MM.1S (cell line): ENCODE data around the gene NPR3.

Experiments
- DNase-seq: peaks from one replicate; pipeline ENCODE4 v3.0.0-alpha.2; 2015
- H2AFZ ChIP-seq: fragments of 300-600 bp; sonication (generic); 2 replicates; pipeline ENCODE4 v1.6.0; 2016; ENCODE audit warnings: antibody characterized with exemption, low read length
- H3F3A ChIP-seq: fragments of 300-600 bp; sonication (generic); 2 replicates; pipeline ENCODE4 v1.6.1; 2016; ENCODE audit warnings: mild to moderate bottlenecking, antibody characterized with exemption, low read length, moderate library complexity, mixed read lengths; ENCODE audit not compliant: insufficient read depth
- H3K27ac ChIP-seq: fragments of 300-600 bp; sonication (generic); 2 replicates; pipeline ENCODE4 v1.5.1; 2016; ENCODE audit warnings: mild to moderate bottlenecking, low read length
- H3K27me3 ChIP-seq: fragments of 300-600 bp; sonication (generic); replicated peaks from 2 replicates; pipeline ENCODE4 v1.6.0; 2016; ENCODE audit warnings: low read length; ENCODE audit not compliant: insufficient read depth
- H3K36me3 ChIP-seq: fragments of 300-600 bp; sonication (generic); replicated peaks from 2 replicates; pipeline ENCODE4 v1.6.1; 2016; ENCODE audit warnings: mild to moderate bottlenecking, low read length, mixed read lengths; ENCODE audit not compliant: insufficient read depth
- H3K4me1 ChIP-seq: fragments of 300-600 bp; sonication (generic); 2 replicates; pipeline ENCODE4 v1.6.1; 2016; ENCODE audit warnings: low read length, mixed read lengths
- H3K4me2 ChIP-seq: fragments of 300-600 bp; sonication (generic); 2 replicates; pipeline ENCODE4 v1.6.0; 2016; ENCODE audit warnings: low read depth, low read length
- H3K4me3 ChIP-seq: fragments of 300-600 bp; sonication (generic); 2 replicates; pipeline ENCODE4 v1.5.1; 2016; ENCODE audit warnings: low read length, mixed read lengths
- H3K79me2 ChIP-seq: fragments of 300-600 bp; sonication (generic); 2 replicates; pipeline ENCODE4 v1.6.1; 2016; ENCODE audit warnings: mixed run types, low read length, mixed read lengths
- H3K9ac ChIP-seq: fragments of 300-600 bp; sonication (generic); 2 replicates; pipeline ENCODE4 v1.6.1; 2016; ENCODE audit warnings: low read length, mixed read lengths
- H3K9me2 ChIP-seq: fragments of 300-600 bp; sonication (generic); replicated peaks from 2 replicates; pipeline ENCODE4 v1.6.1; 2016; ENCODE audit warnings: mild to moderate bottlenecking, low read length, mixed read lengths; ENCODE audit not compliant: insufficient read depth
- H3K9me3 ChIP-seq: fragments of 300-600 bp; sonication (generic); replicated peaks from 2 replicates; pipeline ENCODE4 v1.6.1; 2016; ENCODE audit warnings: mild to moderate bottlenecking, low read length, mixed read lengths; ENCODE audit not compliant: insufficient read depth
- H4K20me1 ChIP-seq: fragments of 300-600 bp; sonication (generic); 2 replicates; pipeline ENCODE4 v1.6.1; 2016; ENCODE audit warnings: mild to moderate bottlenecking, low read length, moderate library complexity, mixed read lengths; ENCODE audit not compliant: insufficient read depth
- EZH2 ChIP-seq: fragments of 300-600 bp; sonication (generic); optimal IDR thresholded peaks from 2 replicates; pipeline ENCODE3; 2017; ENCODE audit warnings: low read depth, mild to moderate bottlenecking, antibody characterized with exemption, low read length, mixed read lengths
- EZH2phosphoT487 ChIP-seq: fragments of 300-600 bp; sonication (generic); IDR thresholded peaks from 2 replicates; pipeline ENCODE4 v1.6.1; 2018; ENCODE audit warnings: antibody characterized with exemption, low read length
- TF ChIP-seq, protein P1 (sequence below): fragments of 300-600 bp; sonication (generic); IDR thresholded peaks from 2 replicates; pipeline ENCODE4 v1.5.1; 2016; ENCODE audit warnings: antibody characterized with exemption, low read length, mixed read lengths

The NPR3 gene

DNA sequence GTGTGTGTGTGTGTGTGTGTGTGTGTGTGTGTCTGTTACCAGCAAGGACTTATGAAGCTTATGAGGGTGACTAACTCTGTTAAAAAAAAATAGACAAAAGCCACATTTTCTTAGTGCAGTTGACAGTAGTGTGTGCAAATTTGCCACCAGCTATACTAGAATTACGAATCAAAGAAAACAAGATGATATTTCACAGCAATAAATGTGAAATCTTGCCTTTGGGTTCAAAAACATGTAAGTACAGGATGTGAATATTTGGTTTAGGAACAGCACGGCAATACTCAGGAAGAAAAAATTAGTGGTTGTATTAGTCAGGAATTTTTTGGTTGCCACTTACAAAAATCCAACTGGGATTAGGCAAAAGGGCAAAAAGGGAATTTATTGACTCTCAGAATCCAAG lies 117.4 kb downstream of the NPR3 start:
- TF ChIP-seq EZH2phosphoT487 (no peak), EZH2 (no peak)
- TF ChIP-seq, protein P1, sequence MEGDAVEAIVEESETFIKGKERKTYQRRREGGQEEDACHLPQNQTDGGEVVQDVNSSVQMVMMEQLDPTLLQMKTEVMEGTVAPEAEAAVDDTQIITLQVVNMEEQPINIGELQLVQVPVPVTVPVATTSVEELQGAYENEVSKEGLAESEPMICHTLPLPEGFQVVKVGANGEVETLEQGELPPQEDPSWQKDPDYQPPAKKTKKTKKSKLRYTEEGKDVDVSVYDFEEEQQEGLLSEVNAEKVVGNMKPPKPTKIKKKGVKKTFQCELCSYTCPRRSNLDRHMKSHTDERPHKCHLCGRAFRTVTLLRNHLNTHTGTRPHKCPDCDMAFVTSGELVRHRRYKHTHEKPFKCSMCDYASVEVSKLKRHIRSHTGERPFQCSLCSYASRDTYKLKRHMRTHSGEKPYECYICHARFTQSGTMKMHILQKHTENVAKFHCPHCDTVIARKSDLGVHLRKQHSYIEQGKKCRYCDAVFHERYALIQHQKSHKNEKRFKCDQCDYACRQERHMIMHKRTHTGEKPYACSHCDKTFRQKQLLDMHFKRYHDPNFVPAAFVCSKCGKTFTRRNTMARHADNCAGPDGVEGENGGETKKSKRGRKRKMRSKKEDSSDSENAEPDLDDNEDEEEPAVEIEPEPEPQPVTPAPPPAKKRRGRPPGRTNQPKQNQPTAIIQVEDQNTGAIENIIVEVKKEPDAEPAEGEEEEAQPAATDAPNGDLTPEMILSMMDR: no peak
- no peak for DNase-seq
- Histone ChIP-seq H3K79me2 (no peaks in the 10 kb centered on the region), H4K20me1 (no peaks in the 10 kb centered on the region), H3K27ac (no peak overlapping the region), H3K4me1 (no peaks in the 10 kb centered on the region), H2AFZ (no peak overlapping the region), H3K9ac (no peak overlapping the region), H3F3A (no peaks in the 10 kb centered on the region), H3K36me3 (no peaks in the 10 kb centered on the region), H3K9me2 (no peaks in the 10 kb centered on the region), H3K27me3 (no peaks in the 10 kb centered on the region), H3K4me2 (no peak overlapping the region), H3K9me3 (no peaks in the 10 kb centered on the region), H3K4me3 (no peak overlapping the region)

DNA sequence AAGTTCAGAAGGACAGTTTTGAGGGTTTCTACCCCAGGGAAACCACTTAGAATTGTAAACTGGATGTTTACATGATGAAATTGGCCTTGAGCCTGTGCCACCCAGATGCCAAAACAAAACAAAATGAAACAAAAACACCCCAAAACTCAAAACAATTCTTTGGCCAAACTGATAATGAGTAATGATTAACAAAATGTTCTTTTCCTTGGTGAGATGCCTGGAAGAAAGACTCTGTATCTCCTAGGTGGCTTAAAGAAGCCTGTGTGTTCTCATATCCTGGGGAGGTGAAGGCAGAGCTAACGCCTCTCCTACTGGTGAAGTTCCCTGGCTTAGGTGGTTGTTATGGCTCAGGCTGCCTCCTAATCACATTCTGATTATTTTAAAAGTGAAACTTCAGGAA lies 120.5 kb downstream of the NPR3 start:
- no peak overlapping the region for H3K27ac ChIP-seq
- H3K79me2 ChIP-seq: no peaks in the 10 kb centered on the region
- H4K20me1 ChIP-seq: no peaks in the 10 kb centered on the region
- H2AFZ ChIP-seq: no peak overlapping the region
- H3K9me2 ChIP-seq: no peaks in the 10 kb centered on the region
- no peaks in the 10 kb centered on the region for H3F3A ChIP-seq
- no peak overlapping the region for H3K4me2 ChIP-seq
- no peaks in the 10 kb centered on the region for H3K9me3 ChIP-seq
- H3K36me3 ChIP-seq: no peaks in the 10 kb centered on the region
- no peaks in the 10 kb centered on the region for H3K27me3 ChIP-seq
- H3K4me3 ChIP-seq: no peak overlapping the region
- H3K9ac ChIP-seq: no peak overlapping the region
- no peak for DNase-seq
- H3K4me1 ChIP-seq: no peaks in the 10 kb centered on the region
- TF ChIP-seq, protein P1: no peak
- no peak for TF ChIP-seq EZH2phosphoT487
- no peak for TF ChIP-seq EZH2

- Histone ChIP-seq H4K20me1 (no peaks in the 10 kb centered on the region), H3K27ac (no peak overlapping the region), H3K36me3 (no peaks in the 10 kb centered on the region), H3K4me2 (no peak overlapping the region), H3K79me2 (no peaks in the 10 kb centered on the region), H3K9ac (no peak overlapping the region), H3K9me3 (no peaks in the 10 kb centered on the region), H3K4me1 (no peaks in the 10 kb centered on the region), H2AFZ (no peak overlapping the region), H3K9me2 (no peaks in the 10 kb centered on the region), H3K4me3 (no peak overlapping the region), H3F3A (no peaks in the 10 kb centered on the region), H3K27me3 (no peaks in the 10 kb centered on the region)
- no peak for TF ChIP-seq EZH2phosphoT487
- TF ChIP-seq, protein P1: no peak
- no peak for TF ChIP-seq EZH2
- no peak for DNase-seq
These were observed 122.0 kb downstream of the NPR3 start for GRCh38 chr5:32833127-32833526.

DNA sequence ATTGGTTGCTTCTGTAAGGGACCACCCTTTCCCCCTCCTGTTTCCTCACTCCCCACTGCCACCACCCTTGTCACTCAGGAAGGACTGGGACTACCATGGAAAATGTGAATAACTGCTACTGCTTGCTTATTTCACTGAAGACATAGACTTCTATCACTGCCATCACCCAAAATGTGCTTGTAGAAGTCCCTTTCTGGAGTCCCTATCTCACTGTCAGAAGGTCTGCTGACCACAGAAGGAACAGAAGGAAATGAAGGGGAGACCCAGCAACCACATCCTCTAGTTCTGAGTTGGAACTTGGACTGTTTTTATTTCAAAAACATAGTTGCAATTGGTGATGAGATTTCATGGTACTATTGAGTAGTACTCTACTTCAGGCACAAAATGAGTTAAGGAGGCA lies 122.5 kb downstream of the NPR3 start:
- no peaks in the 10 kb centered on the region for H3K9me2 ChIP-seq
- H2AFZ ChIP-seq: no peak overlapping the region
- no peak overlapping the region for H3K4me2 ChIP-seq
- no peaks in the 10 kb centered on the region for H3F3A ChIP-seq
- H3K4me3 ChIP-seq: no peak overlapping the region
- no peaks in the 10 kb centered on the region for H4K20me1 ChIP-seq
- no peak for TF ChIP-seq EZH2
- TF ChIP-seq, protein P1: no peak
- TF ChIP-seq EZH2phosphoT487: no peak
- H3K36me3 ChIP-seq: no peaks in the 10 kb centered on the region
- H3K27me3 ChIP-seq: no peaks in the 10 kb centered on the region
- H3K9ac ChIP-seq: no peak overlapping the region
- DNase-seq: no peak
- no peak overlapping the region for H3K27ac ChIP-seq
- H3K4me1 ChIP-seq: no peaks in the 10 kb centered on the region
- no peaks in the 10 kb centered on the region for H3K79me2 ChIP-seq
- no peaks in the 10 kb centered on the region for H3K9me3 ChIP-seq
